Inflammatory macrophage treated with lipopolysaccharide for 4 hours (primary cell): Measurements from ENCODE around the gene CCDC88C.

Experiments
- DNase-seq: peaks from one replicate; pipeline ENCODE4 v3.0.0-alpha.2; 2020

Gene CCDC88C

DNA sequence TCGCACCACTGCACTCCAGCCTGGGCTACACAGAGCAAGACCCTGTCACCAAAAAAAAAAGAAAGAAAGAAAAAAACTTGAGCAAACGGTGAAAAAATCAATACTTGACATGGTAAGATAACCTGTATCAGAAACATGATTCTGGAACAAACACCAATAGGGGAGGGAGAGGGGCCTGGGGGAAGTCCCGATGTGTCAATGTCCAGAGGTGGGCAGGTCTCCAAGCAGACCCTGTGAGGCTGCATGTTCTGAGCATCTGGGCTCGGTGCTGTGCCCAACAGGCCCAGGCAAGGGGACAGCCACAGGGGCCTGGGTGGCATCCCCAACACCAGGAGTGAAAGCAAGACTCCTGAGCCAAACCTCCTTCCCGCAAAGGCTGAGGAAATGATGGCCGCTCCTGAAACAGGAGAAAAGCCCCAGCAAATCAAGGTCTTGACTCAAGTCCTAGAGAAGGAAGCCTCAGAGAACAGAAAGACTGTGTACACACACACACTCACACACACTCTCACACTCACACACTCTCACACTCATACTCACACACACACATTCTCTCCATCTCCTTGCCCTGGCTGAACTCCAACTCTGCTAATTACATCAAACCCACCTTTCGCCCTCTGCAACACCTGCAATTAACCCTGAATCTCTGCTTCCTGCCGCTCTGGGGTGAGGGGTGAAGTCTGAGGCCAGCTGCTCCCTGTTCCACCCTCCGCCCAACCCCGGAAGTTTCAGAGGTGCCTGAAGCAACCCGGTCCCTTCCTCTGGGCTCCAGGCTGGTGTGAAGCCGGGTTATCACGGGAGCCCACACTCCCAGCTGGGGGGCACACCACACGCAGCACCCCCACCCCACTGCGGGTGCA is 20.4 kb downstream of the CCDC88C start:
- DNase-seq = no peak

DNA sequence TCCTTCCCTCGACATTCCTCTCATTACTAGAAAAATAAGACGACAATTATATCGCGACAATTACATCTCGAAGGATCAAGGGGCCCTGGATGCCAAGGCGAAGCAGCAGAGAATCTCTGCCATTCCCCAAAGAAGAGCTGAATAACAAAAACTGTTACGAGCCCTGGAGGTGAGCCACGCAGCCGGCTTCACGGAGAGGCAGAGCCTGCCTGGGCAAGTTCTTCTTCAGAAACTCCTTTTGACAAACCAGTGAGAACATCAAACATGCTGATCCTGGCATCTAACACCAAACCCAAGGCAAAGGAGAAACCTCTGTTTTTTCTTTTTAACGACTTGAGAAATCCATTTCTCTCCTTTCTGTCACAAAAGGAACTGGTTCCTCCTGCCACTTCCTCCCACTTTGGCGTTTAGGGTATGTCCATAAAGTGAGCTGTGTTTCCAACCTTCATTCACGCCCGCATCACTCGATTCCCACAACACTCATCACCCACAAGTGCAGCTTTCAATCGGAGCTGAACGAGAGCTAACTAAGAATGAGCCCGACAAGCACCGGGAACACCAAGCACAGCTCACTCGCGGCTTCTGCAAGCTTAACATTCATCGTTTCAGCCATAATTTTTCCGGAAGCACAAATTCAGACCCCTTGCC is 21.5 kb downstream of the CCDC88C start:
- DNase-seq = peak; percentile 61

DNA sequence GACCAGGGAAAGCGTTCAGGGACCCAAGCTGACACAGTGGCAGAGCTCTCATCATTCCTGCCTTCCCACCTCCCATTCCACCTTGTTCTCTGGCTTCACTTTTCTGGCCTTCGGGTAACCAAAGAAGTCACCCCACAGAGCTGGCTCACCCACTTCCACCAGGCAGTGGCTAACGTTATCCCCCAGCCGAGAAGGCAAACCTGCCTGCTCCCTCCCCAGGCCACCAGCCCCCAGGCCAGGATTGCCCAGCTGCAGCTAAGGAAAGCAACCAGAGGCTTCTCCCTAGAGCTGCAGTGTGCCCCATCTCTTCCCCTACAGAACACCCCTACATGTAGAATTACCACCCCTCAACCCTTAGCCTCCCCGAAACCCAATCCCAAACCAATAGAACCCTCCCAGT is 22.2 kb downstream of the CCDC88C start:
- no peak for DNase-seq

DNA sequence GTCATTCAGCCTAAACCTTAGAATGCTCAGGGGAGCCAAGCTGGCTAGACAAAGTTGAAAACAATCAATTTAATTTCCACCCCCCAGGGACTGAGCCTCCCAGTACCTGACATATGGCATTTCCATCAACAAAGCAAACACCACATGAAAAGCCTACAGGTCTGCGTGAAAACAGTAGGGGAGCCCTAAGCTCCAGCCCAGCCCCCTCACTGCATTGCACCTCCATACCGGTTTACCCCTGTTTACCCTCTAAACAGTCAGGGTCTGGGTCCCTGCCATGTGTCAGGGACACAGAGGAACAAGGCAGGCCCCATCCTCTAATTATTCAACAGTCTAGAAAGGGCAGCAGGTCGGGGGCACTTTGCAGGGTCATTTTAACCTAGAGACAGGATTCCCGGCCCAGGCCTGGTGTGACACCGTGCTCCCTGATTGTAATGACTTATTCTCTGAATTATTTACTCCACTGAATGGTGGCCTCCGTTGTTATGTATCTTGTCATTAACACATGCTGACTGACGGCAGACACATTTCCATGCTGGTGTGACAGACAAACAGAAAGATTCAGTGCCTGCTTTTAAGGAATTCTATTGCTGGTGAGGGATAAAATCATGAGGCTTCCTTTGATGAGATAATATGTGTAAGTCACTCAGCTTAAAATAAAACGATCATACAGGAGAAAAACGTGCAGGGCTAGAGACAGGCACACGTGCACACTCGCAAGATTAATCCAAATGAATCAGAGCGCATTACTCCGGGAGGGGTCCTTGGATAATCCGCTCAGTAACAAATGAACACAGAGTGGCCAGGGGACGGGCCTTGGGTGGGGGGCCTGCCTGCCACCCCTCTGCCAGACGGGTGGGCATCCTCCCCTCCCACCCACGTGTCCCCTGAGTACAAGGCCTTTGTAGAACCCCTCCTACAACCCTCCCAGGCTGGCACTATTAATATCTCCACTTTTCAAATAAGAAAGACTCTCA is 23.2 kb downstream of the CCDC88C start:
- DNase-seq = no peak

DNA sequence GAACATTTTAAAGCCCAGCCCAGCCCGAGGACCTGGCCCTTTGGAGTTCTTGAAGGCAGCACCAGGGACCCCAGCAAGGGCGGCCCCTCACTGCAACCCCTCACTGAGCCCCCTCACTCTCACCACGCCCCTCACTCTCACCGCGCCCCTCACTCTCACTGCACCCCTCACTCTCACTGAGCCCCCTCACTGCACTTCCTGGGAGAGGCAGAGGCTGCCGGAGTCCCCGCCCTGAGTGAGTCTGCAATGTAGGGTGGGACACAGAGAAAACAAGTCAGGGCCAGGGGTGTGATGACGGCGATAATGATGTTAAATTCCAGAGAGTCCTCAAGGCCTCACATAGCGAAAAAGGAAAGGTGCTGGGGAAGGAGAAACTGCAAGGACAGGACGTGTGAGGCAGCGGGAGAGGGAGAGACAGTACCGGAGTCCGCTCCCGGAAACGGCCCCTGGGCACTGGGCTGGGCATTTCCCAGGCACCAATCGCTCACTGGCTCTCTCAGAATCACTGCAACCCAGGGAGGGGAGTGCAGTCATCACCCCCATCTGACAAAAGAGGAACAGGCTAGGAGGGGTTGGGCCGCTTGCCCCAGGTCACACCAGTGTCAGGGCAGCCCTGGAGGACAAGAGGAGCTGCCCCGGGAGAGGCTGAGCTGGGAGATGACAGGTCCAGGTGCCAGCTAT is 24.9 kb downstream of the CCDC88C start:
- DNase-seq = peak; percentile 73

DNA sequence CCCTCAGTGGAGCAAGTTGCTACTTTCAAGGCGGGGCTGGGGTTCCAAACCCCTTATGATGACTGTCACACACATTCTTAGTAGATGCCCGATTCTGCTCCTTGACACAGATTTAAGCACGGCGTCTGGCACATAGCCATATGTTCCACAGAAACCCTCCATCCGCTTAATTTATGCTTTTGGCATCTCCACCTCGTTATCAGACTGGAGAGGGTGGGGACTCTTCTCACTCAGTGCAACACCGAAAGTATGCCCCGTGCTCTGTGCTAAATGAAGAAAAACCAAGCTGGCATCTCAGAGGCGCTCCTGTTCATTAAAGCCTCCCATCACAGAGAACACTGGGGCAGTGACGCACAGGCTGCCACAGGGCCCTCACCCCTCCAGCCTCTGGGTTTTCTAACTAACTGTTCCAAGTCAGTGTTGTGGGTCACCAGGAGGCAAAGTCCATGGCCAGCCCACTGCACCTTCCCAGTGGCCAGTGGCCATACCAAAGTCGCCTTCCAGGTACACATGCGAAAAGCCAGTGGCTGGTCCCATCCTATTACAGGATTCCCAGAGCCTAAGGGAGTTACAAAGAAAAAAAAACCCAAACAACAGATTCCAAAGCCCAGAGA is 27.3 kb downstream of the CCDC88C start:
- DNase-seq = no peak

DNA sequence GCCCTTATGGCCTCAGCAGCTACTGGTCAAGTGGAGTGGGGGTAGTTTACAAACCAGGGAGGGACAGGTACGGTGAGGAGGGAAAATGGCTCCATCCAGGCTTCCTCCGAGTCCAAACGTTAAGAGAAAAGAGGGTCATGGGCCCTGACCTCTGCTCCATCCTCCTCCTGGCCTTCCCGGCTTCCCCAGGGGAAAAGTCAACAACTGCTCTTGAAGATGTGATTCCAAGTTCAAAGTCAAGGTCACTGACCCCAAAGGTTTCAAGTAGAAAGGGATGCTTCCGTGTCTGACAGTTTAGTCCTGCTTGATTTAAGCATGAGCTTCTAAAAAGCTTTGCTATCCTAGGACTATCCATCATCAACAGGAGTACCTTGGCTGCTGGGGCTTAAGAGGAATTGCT is 28.5 kb downstream of the CCDC88C start:
- no peak for DNase-seq

DNA sequence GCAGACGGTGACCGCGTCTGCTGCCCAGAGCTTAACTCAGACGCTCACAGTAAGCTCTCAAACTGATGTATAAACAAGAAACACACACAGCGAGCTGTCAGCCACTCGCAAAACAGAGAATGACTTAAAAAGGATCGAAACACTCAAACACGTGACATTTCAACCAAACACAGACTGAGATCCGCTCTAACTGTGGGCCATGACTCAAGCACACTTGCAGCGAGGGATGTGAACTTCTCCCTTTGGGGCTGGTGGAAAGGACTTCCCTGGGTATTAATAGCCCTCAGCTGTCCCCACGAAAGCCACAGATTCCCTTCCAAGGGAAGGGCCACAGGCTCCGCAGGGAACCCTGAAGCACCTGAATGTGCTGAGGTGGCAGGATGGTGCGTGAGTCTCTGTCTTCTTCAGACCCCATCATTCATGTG is 29.1 kb downstream of the CCDC88C start:
- peak; percentile 89 for DNase-seq

DNA sequence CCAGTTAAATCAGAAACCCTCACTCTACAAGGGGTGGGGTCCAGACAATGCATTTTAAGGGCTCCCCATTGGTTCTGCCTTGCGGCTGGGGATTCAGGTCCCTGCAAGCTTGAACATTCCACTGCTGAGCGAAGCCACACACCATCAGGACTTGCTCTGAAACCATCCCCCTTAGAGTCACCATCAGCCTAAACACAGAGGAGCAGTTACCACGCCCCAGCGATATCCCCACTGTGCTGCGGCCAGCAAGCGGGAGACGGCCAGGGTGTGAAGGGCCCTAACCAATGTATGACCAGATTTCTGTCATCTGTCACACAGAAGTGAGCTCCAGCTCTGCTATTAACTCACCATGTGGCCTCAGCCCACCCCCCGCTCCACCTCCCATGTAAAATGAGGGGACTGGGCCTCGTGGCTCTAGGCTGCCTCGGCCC is 29.7 kb downstream of the CCDC88C start:
- no peak for DNase-seq

DNA sequence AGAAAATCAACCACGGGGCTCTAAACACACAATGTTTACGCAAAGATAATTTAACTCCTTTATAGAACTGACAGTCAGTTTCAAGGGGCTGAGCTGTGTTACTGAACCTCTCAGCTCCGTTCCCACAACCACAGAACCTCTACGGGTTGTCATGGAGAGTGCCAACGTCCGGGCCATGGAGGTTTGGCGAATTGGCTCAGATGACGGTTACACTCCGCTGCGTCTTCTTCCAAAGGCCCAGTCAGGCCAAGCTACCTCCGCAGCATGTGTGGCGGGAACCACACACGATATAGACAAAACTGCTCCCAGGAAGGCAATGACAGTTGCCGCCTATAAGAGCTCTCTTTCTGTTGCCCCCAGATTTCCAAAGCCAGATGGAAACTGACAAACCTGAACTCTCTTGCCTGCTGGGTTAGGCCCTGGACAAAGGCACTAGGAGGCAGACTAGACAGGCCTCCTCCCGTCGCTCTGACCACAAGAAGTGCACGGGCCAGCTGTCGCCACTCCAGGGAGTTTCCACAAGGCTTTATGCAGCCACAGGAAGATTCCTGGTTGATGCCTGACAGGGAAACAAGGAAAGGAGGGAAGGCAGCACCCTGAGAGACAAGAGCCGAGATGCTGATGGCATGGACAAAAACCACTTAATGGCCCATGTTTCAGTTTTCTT is 30.3 kb downstream of the CCDC88C start:
- no peak for DNase-seq

DNA sequence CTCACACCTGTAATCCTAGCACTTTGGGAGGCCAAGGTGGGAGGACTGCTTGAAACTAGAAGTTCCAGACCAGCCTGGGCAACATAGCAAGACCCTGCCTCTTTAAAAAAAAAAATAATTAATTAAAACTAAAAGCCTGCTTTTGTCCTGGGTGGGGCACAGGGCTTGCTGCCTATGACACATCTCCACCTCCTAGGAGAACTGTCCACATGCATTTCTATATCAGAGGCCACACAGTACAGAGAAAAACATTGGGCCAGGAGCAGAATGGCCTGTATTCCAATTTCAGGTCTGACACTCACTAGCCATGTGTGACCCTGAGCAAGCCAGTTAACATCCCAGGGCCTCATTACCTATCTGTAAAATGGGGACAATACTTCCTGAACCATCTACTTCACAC is 31.9 kb downstream of the CCDC88C start:
- DNase-seq = no peak

DNA sequence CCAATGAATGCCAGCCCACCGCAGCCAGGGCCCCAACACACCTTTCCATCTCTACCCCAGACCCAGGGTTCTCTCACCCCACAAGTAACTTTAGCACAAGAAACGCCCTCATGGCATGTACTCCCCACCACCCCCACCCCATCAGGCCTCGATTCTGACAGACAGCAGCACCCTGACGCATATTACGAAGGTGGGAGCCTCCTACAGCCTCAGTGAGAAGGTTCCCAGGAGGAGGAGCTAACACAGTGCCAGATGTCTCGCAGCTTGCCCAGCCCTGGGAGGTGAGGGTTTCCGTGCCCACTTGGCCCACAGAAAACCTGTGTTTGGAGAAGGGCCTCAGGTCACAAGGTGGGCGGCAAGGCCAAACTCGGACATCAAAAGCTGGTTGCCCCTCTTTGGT is 32.4 kb downstream of the CCDC88C start:
- no peak for DNase-seq

DNA sequence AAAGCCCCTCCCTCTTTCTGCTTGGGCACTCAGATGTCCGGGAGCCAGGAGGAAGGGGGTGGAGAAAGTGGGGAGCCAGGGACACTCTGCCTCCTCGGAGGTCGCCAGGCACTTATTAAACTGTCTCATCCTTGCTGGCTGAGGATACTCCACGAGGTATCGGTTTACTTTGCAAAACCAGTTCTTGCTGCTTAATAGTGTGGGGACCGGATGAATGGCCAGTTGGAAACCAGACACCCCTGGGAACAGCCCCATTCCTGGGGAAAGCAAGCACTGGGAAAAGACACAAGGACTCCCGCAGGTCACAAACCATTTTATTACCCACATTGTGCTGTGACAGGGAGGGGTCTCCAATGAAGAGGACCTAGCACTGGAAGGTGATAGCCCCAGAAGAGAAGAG is 34.2 kb downstream of the CCDC88C start:
- no peak for DNase-seq

DNA sequence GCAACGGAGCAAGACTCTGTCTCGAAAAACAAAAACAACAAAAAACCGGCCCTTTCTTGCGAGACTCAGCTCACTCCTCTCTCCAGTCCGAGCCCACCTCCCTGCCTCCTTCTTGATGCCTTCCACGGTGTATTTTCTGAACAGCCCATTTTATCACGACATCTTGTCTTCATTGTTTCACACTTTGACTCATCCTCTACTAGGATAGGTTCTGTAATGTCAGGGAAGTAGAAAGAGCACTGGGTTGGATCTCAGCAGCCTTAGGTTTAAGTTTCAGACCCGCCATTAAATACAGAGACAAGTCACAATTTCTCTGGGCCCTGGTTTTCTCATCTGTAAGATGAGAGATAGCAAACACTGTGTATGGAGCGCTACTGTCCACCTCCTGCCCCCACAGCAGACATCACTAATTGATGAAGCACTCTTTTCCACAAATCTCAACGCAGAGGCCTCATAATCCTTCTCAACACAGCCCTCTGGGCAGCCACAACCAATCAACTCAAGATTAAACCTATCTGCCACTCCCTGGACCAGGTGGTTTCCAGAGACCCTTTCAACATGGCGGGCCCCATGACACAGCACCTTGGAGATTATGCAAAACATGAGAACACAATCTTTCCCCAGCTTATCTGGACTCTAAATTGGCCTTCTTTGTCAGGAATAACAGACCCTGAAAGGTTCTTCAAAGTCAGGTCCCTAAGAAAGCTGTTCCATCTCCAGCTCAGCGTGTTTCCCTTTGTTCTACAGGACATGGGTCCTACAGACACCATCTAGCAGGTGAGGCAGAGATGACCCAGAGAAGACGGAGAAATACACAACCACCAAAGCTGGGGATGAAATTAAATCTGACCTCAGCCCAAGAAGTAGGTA is 35.6 kb downstream of the CCDC88C start:
- DNase-seq = no peak

DNA sequence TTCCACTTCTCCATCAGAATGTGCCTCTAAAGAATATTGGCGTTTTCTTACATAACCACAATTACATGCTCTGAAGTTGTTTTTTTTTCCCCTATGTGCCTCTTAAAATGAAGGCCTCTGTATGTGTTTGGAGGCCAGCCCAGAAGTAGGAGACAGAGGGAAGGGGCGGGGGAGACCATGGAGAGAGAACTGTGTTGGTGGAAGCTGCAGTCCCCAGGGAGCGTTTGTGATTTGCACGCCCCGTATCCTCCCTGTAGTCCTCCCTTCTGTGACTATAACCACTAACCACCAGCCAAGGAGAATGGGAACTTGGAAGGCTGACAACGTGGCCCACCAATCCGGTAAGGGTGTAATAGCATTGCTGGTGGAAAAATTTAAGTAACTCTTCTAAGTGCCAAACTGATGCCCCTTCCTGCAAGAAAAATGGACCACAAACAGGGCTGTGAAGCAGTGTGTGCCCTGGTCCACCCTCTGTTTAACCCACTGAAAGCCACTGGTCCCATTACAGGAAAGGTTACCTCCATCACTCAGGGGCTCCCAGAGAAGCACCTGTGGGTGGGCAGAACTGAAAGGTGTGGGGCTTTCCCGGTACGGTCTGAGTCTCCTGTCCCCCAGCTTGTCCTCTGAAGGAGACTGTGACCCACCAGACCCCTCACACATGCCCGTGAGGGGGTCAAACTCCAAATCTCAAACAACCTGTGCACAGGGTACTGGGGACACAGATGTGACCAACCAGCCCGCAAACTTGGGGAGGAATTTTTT is 36.8 kb downstream of the CCDC88C start:
- DNase-seq = no peak

DNA sequence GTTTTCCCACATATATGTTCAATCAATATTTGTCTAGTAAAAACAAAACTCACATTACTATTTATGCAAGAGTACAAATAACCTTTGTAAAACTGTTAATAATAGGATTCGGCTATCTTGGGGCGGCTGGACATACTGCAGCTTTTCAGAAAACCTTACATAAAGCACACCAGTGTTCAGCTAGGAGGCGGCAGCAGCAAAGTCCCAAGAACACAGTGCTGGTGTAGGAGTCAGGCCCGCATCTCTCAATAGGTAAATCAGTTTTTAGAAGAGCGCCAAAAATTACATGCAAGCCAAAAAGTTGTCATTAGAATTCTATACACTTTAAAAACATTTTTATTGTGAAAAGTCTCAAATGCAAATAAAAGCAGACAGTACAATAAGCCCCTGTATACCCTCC is 37.5 kb downstream of the CCDC88C start:
- no peak for DNase-seq

DNA sequence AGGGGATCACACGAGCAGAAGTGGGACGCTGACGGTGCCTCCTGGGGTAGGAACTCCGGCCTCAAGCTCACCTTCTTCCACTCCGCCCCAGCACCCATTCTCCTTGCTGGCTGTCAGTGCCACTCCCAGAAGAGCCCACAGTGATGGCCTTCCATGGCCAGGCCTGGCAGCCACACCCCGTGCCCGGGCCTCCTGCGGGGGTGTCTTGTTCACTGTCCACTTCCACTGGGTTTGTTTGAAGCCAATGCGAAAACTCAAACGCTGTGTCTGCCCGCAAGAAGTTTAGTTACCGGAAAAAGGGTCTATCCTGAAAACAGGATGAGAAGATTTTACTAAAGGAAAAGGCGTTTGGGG is 38.1 kb downstream of the CCDC88C start:
- no peak for DNase-seq

DNA sequence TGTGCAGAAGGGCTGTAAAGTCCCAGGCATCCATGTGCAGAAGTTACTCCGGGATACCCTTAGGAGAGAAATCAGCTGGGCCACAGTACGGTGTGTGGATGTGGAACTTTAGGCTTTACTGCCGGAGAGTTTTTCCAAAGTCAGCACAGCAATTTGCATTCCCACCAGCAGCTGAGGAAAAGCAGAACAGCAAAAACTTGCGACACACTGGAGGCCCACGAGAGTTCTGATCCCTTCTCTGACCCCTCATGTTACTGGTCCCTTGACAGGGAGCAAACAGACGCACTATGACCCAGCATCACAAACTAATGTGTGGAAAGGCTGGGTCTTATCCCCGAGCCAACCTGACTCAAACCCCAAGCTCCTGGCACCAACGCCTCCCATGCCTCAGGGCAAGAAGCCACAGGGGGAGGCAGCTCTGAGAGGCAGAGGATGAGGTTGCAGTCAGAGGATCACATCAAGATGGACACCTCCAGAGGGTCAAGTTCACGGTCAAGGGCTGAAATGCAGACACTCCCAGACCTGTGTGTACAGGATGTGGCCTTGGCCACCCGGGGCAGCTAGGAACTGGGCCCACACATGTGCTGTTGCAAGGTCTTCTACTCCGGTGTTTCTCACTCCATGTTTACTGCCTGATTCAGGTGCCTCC is 38.6 kb downstream of the CCDC88C start:
- peak; percentile 61 for DNase-seq
